ENCODE measurements around the gene HAL. TPM values are rescaled to one million over a fixed set of nuclear protein-coding genes. Genes with fewer than 3 reads are reported as not detected.
A peak's percentile ranks its signal among the peaks of the same experiment; 100 is the strongest.

HAL gene, protein sequence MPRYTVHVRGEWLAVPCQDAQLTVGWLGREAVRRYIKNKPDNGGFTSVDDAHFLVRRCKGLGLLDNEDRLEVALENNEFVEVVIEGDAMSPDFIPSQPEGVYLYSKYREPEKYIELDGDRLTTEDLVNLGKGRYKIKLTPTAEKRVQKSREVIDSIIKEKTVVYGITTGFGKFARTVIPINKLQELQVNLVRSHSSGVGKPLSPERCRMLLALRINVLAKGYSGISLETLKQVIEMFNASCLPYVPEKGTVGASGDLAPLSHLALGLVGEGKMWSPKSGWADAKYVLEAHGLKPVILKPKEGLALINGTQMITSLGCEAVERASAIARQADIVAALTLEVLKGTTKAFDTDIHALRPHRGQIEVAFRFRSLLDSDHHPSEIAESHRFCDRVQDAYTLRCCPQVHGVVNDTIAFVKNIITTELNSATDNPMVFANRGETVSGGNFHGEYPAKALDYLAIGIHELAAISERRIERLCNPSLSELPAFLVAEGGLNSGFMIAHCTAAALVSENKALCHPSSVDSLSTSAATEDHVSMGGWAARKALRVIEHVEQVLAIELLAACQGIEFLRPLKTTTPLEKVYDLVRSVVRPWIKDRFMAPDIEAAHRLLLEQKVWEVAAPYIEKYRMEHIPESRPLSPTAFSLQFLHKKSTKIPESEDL
- total RNA-seq (2014; rRNA removed; shearing (Covaris generic)): 0.14 and 0.27 TPM in 2 replicates

DNA sequence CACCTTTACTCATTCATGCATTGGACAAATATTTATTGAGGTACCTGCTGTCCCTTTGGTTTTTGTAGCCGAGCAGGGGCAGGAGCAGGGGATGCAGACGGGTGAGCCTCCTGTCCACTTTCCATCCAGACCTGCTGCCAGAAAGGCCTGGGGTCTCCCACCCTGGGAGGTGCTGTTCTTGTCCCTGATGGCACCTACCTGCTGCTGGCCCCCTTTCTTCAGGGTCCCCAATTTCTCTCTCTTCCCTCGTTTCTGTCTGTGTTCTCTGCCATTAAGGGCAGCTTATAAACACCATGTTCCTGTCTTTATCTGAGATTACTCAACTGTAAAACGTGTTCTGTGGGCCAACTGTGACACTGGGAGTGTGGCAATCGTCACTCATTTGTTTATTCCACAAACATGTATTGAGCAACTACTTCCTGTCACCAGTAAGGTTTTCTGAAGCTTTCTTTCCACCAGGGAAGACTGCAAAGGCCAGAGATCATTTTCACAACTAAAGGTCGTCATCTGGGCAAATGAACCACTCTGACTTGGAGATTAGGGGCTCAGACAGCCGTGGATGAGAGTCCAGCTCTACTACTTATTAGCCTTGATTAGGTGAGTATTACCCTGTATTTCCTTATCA, at the start of gene HAL:
Gene HAL, minus strand, starts transcription at position 311 of the 625 bp plus-strand sequence. CDS start 434 bp downstream, outside the sequence.
- DNase-seq (ENCODE audit: low spot score): peak; percentile 74

DNA sequence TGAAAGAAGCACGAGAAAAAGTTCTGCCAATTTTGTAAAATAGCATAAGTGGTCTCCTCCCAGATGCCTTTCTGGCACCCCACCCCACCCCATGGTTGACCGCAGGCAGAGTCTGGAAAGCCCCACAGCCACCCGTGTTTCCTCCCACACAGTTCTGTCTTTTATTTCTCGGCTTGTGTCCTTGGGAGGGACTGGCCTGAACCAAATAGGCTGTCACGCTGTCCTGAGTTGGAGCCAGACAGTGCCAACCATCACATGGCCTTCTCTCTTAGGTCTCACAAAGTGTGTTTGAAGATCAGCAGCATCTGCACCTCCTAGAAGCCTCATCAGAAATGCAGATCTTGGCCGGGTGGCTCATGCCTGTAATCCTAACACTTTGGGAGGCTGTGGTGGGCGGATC, 49.4 kb upstream of the HAL start:
- no peak for DNase-seq (ENCODE audit: low spot score)

- DNase-seq (ENCODE audit: low spot score): no peak
These were observed 48.8 kb upstream of the HAL start for GRCh38 chr12:96044943-96045290.

DNA sequence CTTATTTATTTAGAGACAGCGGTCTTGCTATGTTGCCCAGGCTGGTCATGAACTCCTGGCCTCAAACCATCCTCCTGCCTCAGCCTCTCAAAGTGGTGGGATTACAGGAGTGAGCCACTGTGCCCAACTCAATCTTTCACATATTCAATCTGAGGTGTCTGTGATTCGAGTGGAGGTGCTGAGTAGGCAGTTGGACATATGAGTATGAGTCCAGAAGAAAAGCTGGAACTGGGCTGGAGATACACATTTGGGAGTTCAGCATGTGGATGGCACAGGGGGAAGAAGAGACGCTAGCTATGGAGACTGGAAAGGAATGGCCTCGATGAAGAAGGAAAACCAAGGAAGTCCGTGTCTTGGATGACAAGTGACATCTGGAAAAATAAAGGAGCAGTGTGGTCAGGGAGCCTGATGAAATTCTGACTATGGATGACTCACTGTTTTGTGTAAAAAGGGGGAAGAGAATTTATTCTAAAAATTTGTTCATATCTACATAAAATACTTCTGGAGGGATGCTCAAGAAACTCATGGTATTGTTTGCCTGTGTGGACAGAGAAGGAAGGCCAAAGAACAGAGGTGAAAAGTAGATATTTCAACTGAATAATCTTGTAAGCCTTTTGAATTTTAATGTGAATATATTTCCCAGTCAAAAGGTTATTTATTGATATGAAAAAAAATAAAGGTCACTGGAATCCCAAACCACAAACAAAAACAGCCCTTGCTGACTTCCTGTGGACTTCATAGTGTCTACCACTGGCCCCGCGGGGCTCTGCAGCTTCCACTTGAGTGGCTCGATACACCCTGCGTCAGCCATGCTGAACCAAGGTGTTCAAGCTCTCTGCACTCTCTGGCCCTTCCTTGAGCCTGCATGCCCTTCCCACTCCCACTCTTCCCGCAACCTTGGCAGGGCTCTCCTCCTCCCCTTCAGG, 48.1 kb upstream of the HAL start:
- DNase-seq (ENCODE audit: low spot score): peak; percentile 47

DNA sequence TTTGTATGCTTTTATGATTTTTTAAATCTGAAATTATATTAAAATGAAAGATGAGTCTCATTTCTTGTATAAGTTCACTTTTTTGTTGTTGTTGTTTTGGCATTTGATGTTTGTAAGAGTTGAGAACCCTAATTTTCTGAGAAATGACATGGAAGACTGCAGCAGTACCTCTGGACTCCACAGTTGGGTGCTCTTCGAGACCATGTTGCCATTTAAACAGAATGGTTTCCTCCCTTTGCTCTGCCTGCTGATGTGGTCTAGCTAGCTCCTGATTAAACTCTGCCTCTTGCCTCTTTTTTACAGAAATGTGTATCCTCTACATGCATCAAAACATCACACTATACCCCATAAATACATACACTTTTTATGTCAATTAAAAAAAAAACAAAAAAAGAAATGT, 45.0 kb upstream of the HAL start:
- DNase-seq (ENCODE audit: low spot score): no peak

GRCh38 chr12:96040305-96041133, 44.4 kb upstream of the HAL start:
- no peak for DNase-seq (ENCODE audit: low spot score)

GRCh38 chr12:96039516-96039915, 43.4 kb upstream of the HAL start:
- DNase-seq (ENCODE audit: low spot score): no peak

- no peak for DNase-seq (ENCODE audit: low spot score)
These were observed 40.8 kb upstream of the HAL start for GRCh38 chr12:96036765-96037455.

- peak; percentile 97 for DNase-seq (ENCODE audit: low spot score)
These were observed 39.4 kb upstream of the HAL start, which contains the start of gene LTA4H for GRCh38 chr12:96035283-96036236. TSS of gene LTA4H (minus strand) at chr12:96035587. CDS start at chr12:96035519, 68 bp downstream.

DNA sequence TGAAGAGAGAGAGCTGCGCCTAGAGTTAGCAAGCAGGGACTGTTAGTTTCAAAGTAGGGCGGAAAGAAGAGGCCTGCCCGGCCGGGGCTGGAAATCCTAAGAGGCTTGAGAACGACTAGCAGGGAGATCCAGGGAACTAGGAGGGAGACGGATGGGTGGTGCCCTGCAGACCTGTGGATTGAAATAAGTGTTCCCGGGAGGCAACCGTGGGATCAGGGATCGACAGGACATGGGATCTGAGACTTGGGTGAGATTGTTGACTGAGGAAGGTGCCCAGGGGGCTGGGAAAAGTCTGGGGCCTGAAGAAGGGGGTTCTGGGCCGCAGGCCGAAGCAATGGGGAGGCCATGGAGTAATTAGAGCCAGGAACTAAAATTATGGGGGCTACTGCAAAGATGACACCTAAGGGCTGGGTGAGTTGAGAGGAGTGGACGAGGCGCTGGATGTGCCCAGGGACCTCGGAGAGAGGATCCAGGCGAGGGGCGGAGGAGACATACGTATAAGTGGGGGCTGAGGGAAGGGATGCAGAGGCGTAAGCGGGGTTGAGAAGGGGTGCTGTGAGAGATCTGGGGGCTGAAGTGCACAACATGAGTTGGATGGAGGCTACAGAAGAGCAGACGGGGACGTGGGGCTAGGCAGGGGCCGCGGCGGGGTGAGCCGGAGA, 38.6 kb upstream of the HAL start:
- DNase-seq (ENCODE audit: low spot score): no peak

GRCh38 chr12:96033549-96034389, 37.6 kb upstream of the HAL start:
- no peak for DNase-seq (ENCODE audit: low spot score)

DNA sequence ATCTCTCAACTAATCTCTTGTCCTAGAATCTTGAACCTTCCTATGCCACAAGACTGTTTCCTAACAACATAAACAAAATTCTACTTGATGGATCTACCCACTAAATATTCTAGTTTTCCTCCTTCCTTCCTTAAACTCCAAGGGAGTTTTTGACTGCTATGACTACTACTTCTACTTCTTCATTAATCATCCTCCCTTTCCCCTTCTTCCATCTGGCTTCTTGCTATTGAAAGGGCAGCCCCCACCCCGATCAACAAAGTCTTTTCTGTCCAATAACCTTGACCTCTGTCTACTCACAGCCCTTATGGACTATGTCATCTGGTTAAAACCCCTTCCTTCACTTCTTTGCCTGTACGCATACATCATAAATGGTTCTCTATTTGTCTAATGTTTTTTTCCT, 33.7 kb upstream of the HAL start:
- DNase-seq (ENCODE audit: low spot score): no peak

GRCh38 chr12:96028538-96028937, 32.4 kb upstream of the HAL start:
- no peak for DNase-seq (ENCODE audit: low spot score)

- DNase-seq (ENCODE audit: low spot score): no peak
These were observed 30.2 kb upstream of the HAL start for GRCh38 chr12:96026331-96026730.

- no peak for DNase-seq (ENCODE audit: low spot score)
These were observed 29.4 kb upstream of the HAL start for GRCh38 chr12:96025518-96025917.

- DNase-seq (ENCODE audit: low spot score): no peak
These were observed 24.3 kb upstream of the HAL start for GRCh38 chr12:96020314-96021003.

- no peak for DNase-seq (ENCODE audit: low spot score)
These were observed 19.5 kb upstream of the HAL start for GRCh38 chr12:96015672-96016071.
